Neural cell (in vitro differentiated cells): ENCODE results near the gene ZBTB42. TPM values are rescaled to one million over a fixed set of nuclear protein-coding genes. Genes with fewer than 3 reads are reported as not detected.

Experiments used
- H2AFZ ChIP-seq: fragments of 200-600, 300-800 bp; sonication (generic), shearing (Covaris generic); 2 replicates; pipeline ENCODE4 v1.6.0; 2014; ENCODE audit warnings: low read depth, mild to moderate bottlenecking, antibody characterized with exemption, low read length, moderate library complexity
- H3F3A ChIP-seq: fragments of 200-600 bp; shearing (Covaris generic); 2 replicates; pipeline ENCODE4 v1.6.1; 2016; ENCODE audit warnings: mild to moderate bottlenecking, moderate library complexity, mixed read lengths, antibody characterized with exemption, low read length; ENCODE audit not compliant: insufficient read depth, poor library complexity, severe bottlenecking
- H3K27ac ChIP-seq: fragments of 200-600, 300-800 bp; sonication (generic), shearing (Covaris generic); 2 replicates; pipeline ENCODE4 v1.5.1; 2014; ENCODE audit warnings: mild to moderate bottlenecking, low read length, moderate library complexity
- H3K27me3 ChIP-seq: fragments of 300-800, 200-600 bp; sonication (generic), shearing (Covaris generic); 2 replicates; pipeline ENCODE4 v1.6.0; 2014; ENCODE audit warnings: mild to moderate bottlenecking, low read depth, low read length, moderate library complexity; ENCODE audit not compliant: insufficient read depth
- H3K36me3 ChIP-seq: fragments of 300-800, 200-600 bp; sonication (generic), shearing (Covaris generic); 2 replicates; pipeline ENCODE4 v1.5.1; 2014; ENCODE audit warnings: mild to moderate bottlenecking, antibody characterized with exemption, low read length, moderate library complexity; ENCODE audit not compliant: insufficient read depth
- H3K4me2 ChIP-seq: fragments of 300-800, 200-600 bp; sonication (generic), shearing (Covaris generic); 2 replicates; pipeline ENCODE4 v1.6.0; 2014; ENCODE audit warnings: mild to moderate bottlenecking, low read length
- H3K4me3 ChIP-seq: fragments of 300-800, 200-600 bp; sonication (generic), shearing (Covaris generic); 2 replicates; pipeline ENCODE4 v1.5.1; 2014; ENCODE audit warnings: mild to moderate bottlenecking, low read length, moderate library complexity
- H3K79me2 ChIP-seq: fragments of 200-600 bp; shearing (Covaris generic); replicated peaks from 2 replicates; pipeline ENCODE4 v1.6.0; 2014; ENCODE audit warnings: mild to moderate bottlenecking, low read length, moderate library complexity; ENCODE audit not compliant: insufficient read depth
- H3K9ac ChIP-seq: fragments of 300-800, 200-600 bp; sonication (generic), shearing (Covaris generic); 2 replicates; pipeline ENCODE4 v1.6.1; 2016; ENCODE audit warnings: mild to moderate bottlenecking, low read length, mixed read lengths
- H3K9me2 ChIP-seq: fragments of 200-600 bp; shearing (Covaris generic); 2 replicates; pipeline ENCODE4 v1.6.1; 2016; ENCODE audit warnings: mild to moderate bottlenecking, low read length, mixed read lengths; ENCODE audit not compliant: insufficient read depth
- H3K9me3 ChIP-seq: fragments of 200-600, 300-800 bp; sonication (generic), shearing (Covaris generic); 2 replicates; pipeline ENCODE4 v1.6.1; 2016; ENCODE audit warnings: mild to moderate bottlenecking, mixed run types, low read length, moderate library complexity, mixed read lengths
- H4K20me1 ChIP-seq: fragments of 200-600 bp; shearing (Covaris generic); 2 replicates; pipeline ENCODE4 v1.6.1; 2016; ENCODE audit warnings: mild to moderate bottlenecking, mixed run types; ENCODE audit not compliant: insufficient read depth
- CTCF ChIP-seq: fragments of 450-650 bp; IDR thresholded peaks from 2 replicates; pipeline ENCODE4 v1.5.1; 2014; ENCODE audit warnings: antibody characterized with exemption, mild to moderate bottlenecking, moderate library complexity; ENCODE audit not compliant: poor library complexity, severe bottlenecking
- EP300 ChIP-seq: fragments of 450-650 bp; conservative IDR thresholded peaks from 2 replicates; pipeline ENCODE4 v1.6.1; 2014; ENCODE audit warnings: antibody characterized with exemption, mild to moderate bottlenecking, moderate library complexity; ENCODE audit not compliant: poor library complexity, severe bottlenecking
- EZH2 ChIP-seq: fragments of 200-600, 300-800 bp; shearing (Covaris generic), sonication (generic); IDR thresholded peaks from 2 replicates; pipeline ENCODE4 v1.6.1; 2014; ENCODE audit warnings: antibody characterized with exemption, low read length, borderline replicate concordance, mild to moderate bottlenecking; ENCODE audit not compliant: insufficient read depth, poor library complexity, severe bottlenecking
- MXI1 ChIP-seq: fragments of 450-650 bp; conservative IDR thresholded peaks from 2 replicates; pipeline ENCODE4 v1.6.1; 2014; ENCODE audit warnings: antibody characterized with exemption, mild to moderate bottlenecking; ENCODE audit not compliant: poor library complexity, severe bottlenecking
- POLR2AphosphoS5 ChIP-seq: IDR thresholded peaks from 2 replicates; pipeline ENCODE4 v1.6.1; 2012
- RAD21 ChIP-seq: fragments of 450-650 bp; conservative IDR thresholded peaks from 2 replicates; pipeline ENCODE4 v1.6.1; 2014; ENCODE audit warnings: antibody characterized with exemption, mild to moderate bottlenecking, moderate library complexity
- REST ChIP-seq: IDR thresholded peaks from 2 replicates; pipeline ENCODE4 v1.6.1; 2012; ENCODE audit warnings: borderline replicate concordance
- SMC3 ChIP-seq: fragments of 450-650 bp; conservative IDR thresholded peaks from 2 replicates; pipeline ENCODE4 v1.6.1; 2014; ENCODE audit warnings: antibody characterized with exemption, mild to moderate bottlenecking, moderate library complexity; ENCODE audit not compliant: poor library complexity
- TAF1 ChIP-seq: IDR thresholded peaks from 2 replicates; pipeline ENCODE4 v1.6.1; 2012; ENCODE audit warnings: low read depth
- polyA plus RNA-seq: library from polyadenylated mRNA; depleted of rRNA; stranded (reverse); fragments of >200 nt; gene quantifications from 2 replicates; pipeline ENCODE4 v1.2.3, GENCODE V29; 2014

The ZBTB42 gene
- polyA plus RNA-seq, 1 donor from 2014 or later: not detected

- Histone ChIP-seq H3K9ac (peak overlapping the region; percentile 92), H3K4me3 (peak overlapping the region; percentile 100), H3K4me2 (peak overlapping the region; percentile 94), H3K36me3 (no peaks in the 10 kb centered on the region), H3K27ac (peak overlapping the region; percentile 81), H3K27me3 (no peaks in the 10 kb centered on the region), H2AFZ (no peak overlapping the region), H3K79me2 (peaks cover 20% of the 10 kb centered on the region), H3K9me3 (no peaks in the 10 kb centered on the region), H4K20me1 (no peaks in the 10 kb centered on the region), H3F3A (no peaks in the 10 kb centered on the region), H3K9me2 (no peaks in the 10 kb centered on the region)
- no peak for TF ChIP-seq EP300
- TF ChIP-seq EZH2: no peak
- no peak for TF ChIP-seq MXI1
- no peak for TF ChIP-seq SMC3
- TF ChIP-seq POLR2AphosphoS5: no peak
- no peak for TF ChIP-seq RAD21
- no peak for TF ChIP-seq CTCF
- TF ChIP-seq REST: no peak
These were observed 47.2 kb upstream of the ZBTB42 start for GRCh38 chr14:104753528-104754212.

- H3F3A ChIP-seq: no peaks in the 10 kb centered on the region
- peaks cover 20% of the 10 kb centered on the region for H3K79me2 ChIP-seq
- H3K4me3 ChIP-seq: peak overlapping the region; percentile 100
- H3K36me3 ChIP-seq: no peaks in the 10 kb centered on the region
- no peaks in the 10 kb centered on the region for H3K9me2 ChIP-seq
- no peaks in the 10 kb centered on the region for H4K20me1 ChIP-seq
- TF ChIP-seq EZH2 (no peak), EP300 (no peak), CTCF (no peak), REST (no peak), MXI1 (no peak), RAD21 (no peak), TAF1 (no peak), SMC3 (no peak), POLR2AphosphoS5 (no peak)
- H3K9ac ChIP-seq: peak overlapping the region; percentile 92
- H3K27ac ChIP-seq: no peak overlapping the region
- H3K4me2 ChIP-seq: peak overlapping the region; percentile 94
- no peaks in the 10 kb centered on the region for H3K27me3 ChIP-seq
- no peaks in the 10 kb centered on the region for H3K9me3 ChIP-seq
- no peak overlapping the region for H2AFZ ChIP-seq
These were observed 46.6 kb upstream of the ZBTB42 start for GRCh38 chr14:104754213-104754851.
